Hypothalamus (tissue), 51 donors: ENCODE data around the gene DCST1.
A peak's percentile ranks its signal among the peaks of the same experiment; 100 is the strongest.

Experiments
- DNase-seq, 51 donors: peaks; one replicate each; lab custom pipeline; 2025; lab: John Stamatoyannopoulos, UW

The DCST1 gene

DNA sequence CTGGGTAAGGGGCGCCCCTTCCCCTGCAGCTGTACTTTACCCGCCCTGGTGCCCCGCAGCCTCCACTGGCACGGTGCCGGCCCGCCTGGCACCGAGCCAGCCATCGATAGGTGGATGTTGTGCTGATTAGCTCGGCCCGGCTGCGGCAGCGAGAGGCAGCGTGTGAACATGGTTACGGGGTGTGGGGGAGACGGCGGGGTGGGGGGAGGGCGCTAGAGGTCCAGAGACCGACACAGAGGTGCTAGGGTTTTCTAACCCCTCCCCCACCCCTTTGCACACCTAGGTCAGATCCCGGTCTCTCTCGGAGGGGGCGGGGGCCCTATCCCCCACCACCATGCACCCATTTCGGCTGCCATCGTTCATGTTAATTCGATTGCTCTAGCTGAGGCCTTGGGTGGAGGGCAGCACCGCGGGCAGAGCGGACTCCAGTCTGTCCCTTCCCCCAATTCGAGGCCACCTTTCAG, 36.6 kb downstream of the DCST1 start:
- peak in 4 of 51 donors; percentile 12 to 38 (median 24) for DNase-seq

- DNase-seq: peak in 37 of 51 donors; percentile 14 to 79 (median 52)
Measured at GRCh38 chr1:155070721-155071569, 37.3 kb downstream of the DCST1 start.

DNA sequence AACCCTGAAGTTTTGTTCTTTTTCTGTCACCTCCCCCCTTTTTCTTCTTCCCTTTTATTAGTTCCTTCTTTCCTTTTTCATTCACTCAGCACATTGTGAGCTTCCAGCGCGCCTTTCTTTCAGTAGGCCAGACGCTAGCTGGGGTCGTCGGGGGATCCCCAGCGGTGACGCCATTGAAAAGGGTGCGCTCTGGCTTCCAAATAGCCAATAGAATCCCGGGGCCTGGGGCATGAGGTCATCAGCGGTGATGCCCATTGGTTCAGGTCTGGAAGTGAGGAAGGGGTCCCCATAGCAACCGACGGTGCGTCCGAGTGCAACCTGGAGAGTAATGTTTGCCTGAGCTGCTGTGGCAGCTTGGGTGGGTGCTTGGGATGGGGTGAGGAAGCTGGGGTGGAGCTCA, 38.1 kb downstream of the DCST1 start:
- no peak for DNase-seq

GRCh38 chr1:155072531-155073289, 39.1 kb downstream of the DCST1 start:
- DNase-seq: no peak

- DNase-seq: no peak
Measured at GRCh38 chr1:155073377-155074242, 40.0 kb downstream of the DCST1 start.

DNA sequence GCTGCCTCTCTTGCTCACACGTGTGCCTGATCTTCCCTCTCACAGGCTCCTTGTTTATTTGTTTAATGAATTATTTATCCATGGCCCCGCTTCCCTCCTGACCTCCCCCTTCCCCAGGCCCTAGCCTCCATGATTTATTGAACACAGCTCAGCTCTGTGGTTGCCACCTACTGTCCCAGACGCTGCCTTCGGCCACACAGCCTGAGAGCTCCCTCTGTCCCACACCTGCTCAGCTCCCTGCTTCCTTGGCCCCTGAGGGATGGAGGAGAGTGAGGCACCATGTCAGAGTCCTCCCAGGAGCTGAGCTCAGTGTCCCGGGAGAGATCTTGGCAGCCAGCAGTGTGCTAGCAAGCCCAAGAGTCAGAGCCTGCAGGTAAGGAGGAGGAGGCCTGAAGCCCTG, 41.9 kb downstream of the DCST1 start:
- no peak for DNase-seq

GRCh38 chr1:155076371-155076770, 42.7 kb downstream of the DCST1 start:
- DNase-seq: no peak

DNA sequence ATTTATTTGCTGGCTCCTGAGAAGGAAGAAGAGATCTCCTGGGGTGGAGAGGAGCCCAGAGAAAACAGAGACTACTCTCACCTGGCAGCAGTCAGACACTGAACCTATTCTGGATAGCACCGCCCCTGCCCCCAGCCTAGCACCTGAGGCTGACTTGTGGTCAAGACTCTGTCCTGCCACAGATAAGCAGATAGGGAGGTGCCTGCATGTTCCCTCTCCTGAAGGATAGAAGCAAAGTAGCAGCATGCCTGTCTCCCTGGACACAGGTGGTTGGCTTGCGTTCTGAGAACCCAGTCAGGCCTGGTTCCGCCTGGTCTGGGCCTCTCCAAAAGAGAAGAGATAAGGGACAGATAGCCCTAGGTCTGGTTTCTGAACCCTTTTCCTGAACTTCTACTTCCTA, 43.7 kb downstream of the DCST1 start:
- no peak for DNase-seq

DNA sequence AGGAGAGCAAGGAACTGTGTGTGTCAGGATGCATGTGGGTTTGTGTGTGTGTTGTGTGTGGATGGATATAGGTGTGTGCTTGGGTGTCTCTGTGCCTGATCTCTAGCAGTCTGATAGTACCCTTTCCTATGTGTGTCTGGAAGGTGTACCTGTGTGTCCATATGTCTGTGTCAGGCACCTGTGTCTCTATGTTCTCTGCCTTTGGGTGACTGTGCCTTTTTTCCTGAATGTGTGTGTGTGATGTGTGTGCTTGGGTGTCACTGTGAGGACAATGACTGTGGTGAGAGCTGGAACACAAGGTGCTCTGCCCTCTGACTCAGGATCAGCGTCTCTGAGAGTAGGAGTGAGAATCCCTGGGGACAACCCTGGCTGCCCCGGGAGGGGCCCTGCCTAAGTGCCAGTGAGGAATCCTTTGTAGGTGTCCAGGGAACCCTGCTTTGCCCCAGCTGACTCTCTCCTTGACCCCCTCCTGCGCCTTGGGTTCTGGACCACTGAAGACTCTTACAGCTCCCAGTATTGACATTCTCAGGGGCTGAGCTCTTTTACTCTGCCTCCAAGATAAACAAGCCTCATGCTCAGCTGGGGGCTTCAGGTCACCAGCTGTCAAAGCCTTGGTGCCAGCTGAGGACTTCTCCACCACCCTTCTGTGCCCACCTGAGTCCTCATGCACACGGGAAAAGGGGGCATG, 44.3 kb downstream of the DCST1 start:
- no peak for DNase-seq

DNA sequence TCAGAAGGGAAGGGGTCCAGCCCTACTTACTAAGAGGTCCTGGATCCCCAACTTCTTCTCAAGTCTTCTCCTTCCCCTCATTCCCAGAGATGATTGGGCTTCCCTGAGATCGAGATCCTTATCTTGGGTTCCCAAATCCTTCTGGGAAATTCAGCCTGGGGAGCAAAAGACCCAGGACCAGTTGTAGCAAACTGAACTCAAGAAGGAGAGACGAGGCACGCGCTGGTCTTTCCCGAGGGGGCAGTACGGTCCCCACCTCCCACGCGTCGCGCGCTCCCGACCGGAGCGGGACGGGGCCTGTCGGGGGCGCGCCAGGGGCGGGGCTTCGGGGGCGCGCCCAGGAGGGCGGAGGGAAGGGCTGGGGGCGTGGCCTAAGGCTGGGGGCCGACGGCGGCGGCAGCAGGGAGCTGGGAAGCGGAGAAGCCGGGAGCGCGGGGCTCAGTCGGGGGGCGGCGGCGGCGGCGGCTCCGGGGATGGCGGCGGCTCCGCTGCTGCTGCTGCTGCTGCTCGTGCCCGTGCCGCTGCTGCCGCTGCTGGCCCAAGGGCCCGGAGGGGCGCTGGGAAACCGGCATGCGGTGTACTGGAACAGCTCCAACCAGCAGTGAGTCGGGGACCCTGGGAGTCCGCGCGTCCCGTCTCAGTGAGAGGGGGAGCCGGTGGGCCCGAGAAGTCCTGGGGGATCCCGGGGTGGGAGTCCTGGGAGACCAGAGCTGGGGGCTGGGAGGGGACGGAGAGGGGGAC, 45.0 kb downstream of the DCST1 start, which contains the start of gene EFNA3:
EFNA3 (plus strand) TSS at position 369 of the 741 bp plus-strand sequence; CDS start at position 474, 105 bp downstream.
- peak in 40 of 51 donors; percentile 11 to 77 (median 50) for DNase-seq

DNA sequence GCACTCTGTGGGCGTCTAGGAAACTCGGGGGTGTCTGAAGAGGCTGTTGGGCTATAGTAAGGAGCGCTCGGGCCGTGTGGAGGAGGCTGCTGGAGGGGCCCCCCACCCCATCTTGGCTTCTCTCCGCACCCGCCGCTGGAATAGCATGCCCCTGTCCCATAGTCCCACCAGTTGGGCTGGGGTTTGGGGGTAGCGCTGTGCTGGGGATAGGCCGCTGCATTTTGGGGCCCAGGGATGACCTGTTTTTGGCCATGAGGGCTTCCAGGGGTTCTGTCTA, 45.5 kb downstream of the DCST1 start:
- no peak for DNase-seq

DNA sequence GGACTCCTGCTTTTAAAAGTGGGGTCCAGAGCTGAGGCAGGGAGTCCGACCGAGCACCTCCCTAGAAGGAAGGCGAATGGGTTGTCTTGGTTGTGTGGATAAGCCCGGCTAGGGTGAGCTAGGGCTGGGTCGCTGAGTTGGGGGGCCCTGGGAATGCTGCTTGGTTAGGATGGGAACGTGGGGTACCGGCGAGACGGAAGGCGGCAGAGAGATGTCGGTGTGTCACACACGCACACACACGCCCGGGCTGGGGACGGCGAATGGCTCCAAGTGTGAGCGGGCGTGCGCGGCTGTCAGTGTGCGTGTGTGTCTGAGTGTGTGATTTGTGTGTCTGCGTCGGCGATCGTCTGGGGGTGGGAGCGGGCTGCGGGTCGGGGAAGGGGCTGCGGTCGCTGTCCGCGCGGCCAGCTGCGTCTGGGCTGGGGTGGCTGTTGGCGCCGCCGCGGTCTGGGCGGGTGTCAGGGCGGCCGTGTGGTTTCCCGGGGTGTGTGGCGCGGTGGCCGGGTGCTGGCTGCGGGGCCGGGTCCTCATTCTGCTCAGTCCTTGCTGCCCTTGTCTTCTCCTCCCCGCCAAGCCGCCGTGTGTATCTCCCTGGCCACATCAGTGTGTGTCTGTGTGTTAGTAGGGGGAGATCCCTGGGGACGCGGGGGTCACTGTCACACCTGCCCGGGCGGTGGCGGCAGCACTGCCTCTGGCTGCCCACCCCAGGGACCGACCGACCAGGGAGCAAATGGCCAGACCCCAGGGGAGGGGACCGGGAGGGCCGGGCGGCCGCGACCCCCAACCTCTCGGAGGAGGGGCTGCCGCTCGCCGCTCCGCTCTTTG, 46.1 kb downstream of the DCST1 start:
- peak in 3 of 51 donors; percentile 14 to 47 (median 24) for DNase-seq

DNA sequence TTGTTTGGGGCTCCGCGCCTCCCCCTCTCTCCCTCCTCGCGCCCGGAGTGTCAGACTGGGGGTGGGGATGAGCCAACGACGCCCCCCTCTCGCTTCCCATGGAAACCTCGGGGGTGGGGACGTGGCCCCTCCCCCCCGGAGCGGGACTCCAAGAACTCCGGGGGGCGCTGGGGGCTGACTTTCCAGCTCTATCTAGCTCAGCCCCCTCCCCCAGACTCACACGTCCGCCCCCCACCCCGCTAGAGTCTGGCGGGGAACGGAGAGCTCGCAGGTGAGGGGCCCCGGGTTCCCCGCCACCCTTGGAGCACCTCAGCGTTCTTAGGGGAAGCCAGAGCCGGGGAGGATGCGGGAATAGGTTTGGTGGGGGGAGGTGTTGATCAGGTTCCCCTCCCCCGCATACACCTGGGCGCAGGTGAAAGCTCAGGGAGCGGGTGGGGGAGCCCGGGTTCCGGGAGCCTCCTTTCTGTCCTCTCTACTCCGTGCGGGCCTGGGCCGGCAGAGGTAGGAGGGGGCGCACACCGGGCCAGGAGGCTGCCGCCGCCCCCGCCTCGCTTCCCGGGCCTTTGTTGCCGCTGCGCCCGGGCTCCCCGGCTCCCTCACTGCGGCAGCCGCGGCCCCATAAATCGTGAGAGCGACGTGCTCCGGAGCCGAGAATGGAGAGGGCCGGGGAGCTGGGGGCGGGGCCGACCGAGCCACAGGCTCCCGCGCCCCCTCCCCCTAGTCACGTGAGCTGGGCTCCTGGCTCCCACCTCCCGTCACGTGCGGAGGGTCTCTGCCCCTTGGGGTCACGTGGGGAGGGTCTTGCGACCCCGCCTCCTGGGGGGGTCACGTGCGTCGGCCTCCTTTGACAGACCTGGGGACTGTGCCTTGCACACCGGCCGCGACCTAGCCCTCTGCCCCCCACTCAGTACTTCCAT, 46.9 kb downstream of the DCST1 start:
- DNase-seq: peak in 8 of 51 donors; percentile 9 to 47 (median 28)

DNA sequence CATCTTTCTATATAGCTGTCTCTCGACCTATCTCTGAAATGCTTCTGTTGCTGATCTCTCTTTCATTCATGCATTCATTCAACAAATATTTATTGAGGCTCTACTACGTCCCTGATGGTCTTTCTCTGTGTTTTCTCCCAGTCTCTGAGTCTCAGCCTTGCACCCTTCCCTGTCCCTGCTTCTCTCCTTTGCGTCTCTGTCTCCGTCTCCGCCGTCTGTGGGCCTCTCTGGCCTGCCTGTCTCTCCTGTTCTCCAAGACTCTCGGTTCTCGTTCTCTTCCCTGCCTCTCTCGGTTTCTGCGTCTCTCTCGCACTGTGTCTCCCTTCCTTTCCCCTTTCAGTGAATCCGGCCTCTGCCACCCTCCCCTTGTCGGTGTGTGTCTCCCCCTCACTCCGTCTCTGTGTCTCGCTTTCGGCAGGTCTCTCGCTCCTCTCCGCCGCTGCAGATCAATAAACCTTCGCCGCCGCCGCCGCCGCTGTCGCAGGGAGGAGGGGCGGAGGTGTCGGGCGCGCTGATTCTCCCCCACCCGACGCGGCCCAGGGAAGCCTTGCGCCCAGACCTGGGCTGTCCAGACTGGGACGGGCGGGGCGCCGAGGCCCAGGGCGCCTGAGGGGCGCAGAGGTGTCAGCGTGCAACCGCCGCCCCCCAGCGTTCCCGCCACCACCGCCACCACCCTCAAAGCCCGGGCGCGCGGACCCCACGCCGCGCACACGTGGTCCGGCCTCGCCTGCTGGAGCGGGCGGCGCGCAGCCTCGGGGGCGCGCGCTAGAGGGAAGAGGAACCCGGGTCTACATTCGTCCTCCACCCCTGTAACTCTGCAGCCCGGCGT, 48.1 kb downstream of the DCST1 start:
- DNase-seq: peak in 5 of 51 donors; percentile 22 to 55 (median 26)

- DNase-seq: peak in 1 of 51 donors; percentile 8
Measured at GRCh38 chr1:155082301-155083051, 48.9 kb downstream of the DCST1 start.

GRCh38 chr1:155083052-155083541, 49.5 kb downstream of the DCST1 start:
- DNase-seq: no peak
